Measurements from ENCODE around the gene EPHB3.

GRCh38 chr3:184543256-184543655, 18.3 kb upstream of the EPHB3 start:
- TF ChIP-seq EGR1 (IDR thresholded peaks at IDR 0.05) (no peak), REST (IDR thresholded peaks at IDR 0.05; ENCODE audit: low read depth) (no peak), YY1 (IDR thresholded peaks at IDR 0.05; ENCODE audit: low read depth) (no peak), NFIC (IDR thresholded peaks at IDR 0.05) (no peak), RAD21 (IDR thresholded peaks at IDR 0.05; ENCODE audit: low read depth) (no peak), TAF1 (IDR thresholded peaks at IDR 0.05; ENCODE audit: low read depth) (no peak)
